Measurements from ENCODE around the gene TTC4.

TTC4 gene

DNA sequence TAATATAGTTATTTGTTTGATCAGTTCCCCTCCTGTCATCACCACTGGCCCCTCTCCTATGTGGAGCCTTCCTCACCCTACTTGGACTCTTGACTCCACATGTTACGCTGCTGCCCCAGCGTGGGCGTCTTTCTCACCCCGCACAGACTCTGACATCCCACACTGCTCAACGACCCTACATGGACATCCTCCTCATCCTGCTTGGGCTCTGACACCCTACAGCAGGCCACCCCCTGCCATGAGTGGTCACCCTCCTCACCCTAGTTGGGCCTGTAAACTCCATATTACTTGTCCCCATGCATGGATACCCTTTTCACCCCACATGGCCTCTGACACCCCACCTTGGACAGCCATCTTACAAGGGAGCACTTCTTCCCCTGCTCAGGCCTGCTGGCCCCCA lies 21.0 kb downstream of the TTC4 start:
- Histone ChIP-seq H2AFZ (ENCODE audit: low read length) (no peak overlapping the region), H3F3A (ENCODE audit: insufficient read depth, low read length) (no peaks in the 10 kb centered on the region), H3K79me2 (ENCODE audit: low read length) (no peaks in the 10 kb centered on the region), H3K27ac (ENCODE audit: low read length) (no peak overlapping the region), H3K9ac (ENCODE audit: low read length) (no peak overlapping the region), H3K27me3 (replicated peaks; ENCODE audit: insufficient read depth, low read length) (no peaks in the 10 kb centered on the region), H3K4me3 (ENCODE audit: low read length) (no peak overlapping the region), H3K36me3 (replicated peaks; ENCODE audit: insufficient read depth, low read length) (0 out of 2 replicates have a peak, but pooled peaks cover 4% of the 10 kb centered on the region), H3K9me2 (replicated peaks; ENCODE audit: insufficient read depth, low read length) (no peaks in the 10 kb centered on the region), H3K9me3 (replicated peaks; ENCODE audit: insufficient read depth, low read length) (no peaks in the 10 kb centered on the region), H3K4me2 (ENCODE audit: low read depth, low read length) (no peak overlapping the region), H4K20me1 (ENCODE audit: insufficient read depth, low read length) (no peaks in the 10 kb centered on the region), H3K4me1 (ENCODE audit: low read length) (no peaks in the 10 kb centered on the region)
- DNase-seq: no peak
- TF ChIP-seq CTCF (IDR thresholded peaks at IDR 0.05; ENCODE audit: low read length) (no peak), EZH2 (optimal IDR thresholded peaks at IDR 0.05; ENCODE audit: low read depth, low read length) (no peak), EZH2phosphoT487 (IDR thresholded peaks at IDR 0.05; ENCODE audit: low read length) (no peak)

DNA sequence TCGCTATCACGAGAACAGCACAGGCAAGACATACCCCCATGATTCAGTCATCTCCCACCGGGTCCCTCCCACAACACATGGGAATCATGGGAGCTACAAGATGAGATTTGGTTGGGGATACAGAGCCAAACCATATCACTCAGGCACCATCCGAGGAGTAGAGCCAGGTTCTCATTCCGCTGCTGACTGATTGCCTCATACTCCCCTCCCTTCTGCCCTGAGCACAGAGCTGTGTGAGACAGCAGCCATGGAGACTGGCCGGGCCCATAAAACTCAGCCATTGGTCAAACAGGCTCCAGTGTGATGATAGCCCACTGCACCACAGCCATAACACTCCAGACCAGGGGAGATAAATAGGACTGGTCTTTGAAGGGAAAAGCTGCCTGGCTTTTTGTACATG lies 22.6 kb downstream of the TTC4 start:
- no peak overlapping the region for H3K27ac ChIP-seq (ENCODE audit: low read length)
- no peaks in the 10 kb centered on the region for H3K4me1 ChIP-seq (ENCODE audit: low read length)
- no peak overlapping the region for H3K9ac ChIP-seq (ENCODE audit: low read length)
- H3K36me3 ChIP-seq (replicated peaks; ENCODE audit: insufficient read depth, low read length): 0 out of 2 replicates have a peak, but pooled peaks cover 4% of the 10 kb centered on the region
- no peaks in the 10 kb centered on the region for H4K20me1 ChIP-seq (ENCODE audit: insufficient read depth, low read length)
- no peak for DNase-seq
- no peak overlapping the region for H3K4me2 ChIP-seq (ENCODE audit: low read depth, low read length)
- no peak overlapping the region for H3K4me3 ChIP-seq (ENCODE audit: low read length)
- H3K9me2 ChIP-seq (replicated peaks; ENCODE audit: insufficient read depth, low read length): no peaks in the 10 kb centered on the region
- H3F3A ChIP-seq (ENCODE audit: insufficient read depth, low read length): no peaks in the 10 kb centered on the region
- H3K79me2 ChIP-seq (ENCODE audit: low read length): no peaks in the 10 kb centered on the region
- H3K27me3 ChIP-seq (replicated peaks; ENCODE audit: insufficient read depth, low read length): no peaks in the 10 kb centered on the region
- H2AFZ ChIP-seq (ENCODE audit: low read length): no peak overlapping the region
- no peaks in the 10 kb centered on the region for H3K9me3 ChIP-seq (replicated peaks; ENCODE audit: insufficient read depth, low read length)
- TF ChIP-seq EZH2 (optimal IDR thresholded peaks at IDR 0.05; ENCODE audit: low read depth, low read length) (no peak), EZH2phosphoT487 (IDR thresholded peaks at IDR 0.05; ENCODE audit: low read length) (no peak)

- Histone ChIP-seq H3K4me3 (ENCODE audit: low read length) (no peak overlapping the region), H3K36me3 (replicated peaks; ENCODE audit: insufficient read depth, low read length) (0 out of 2 replicates have a peak, but pooled peaks cover 4% of the 10 kb centered on the region), H3K79me2 (ENCODE audit: low read length) (no peaks in the 10 kb centered on the region), H4K20me1 (ENCODE audit: insufficient read depth, low read length) (no peaks in the 10 kb centered on the region), H3K4me1 (ENCODE audit: low read length) (no peaks in the 10 kb centered on the region), H3K27ac (ENCODE audit: low read length) (no peak overlapping the region), H3K9me3 (replicated peaks; ENCODE audit: insufficient read depth, low read length) (no peaks in the 10 kb centered on the region), H3K4me2 (ENCODE audit: low read depth, low read length) (no peak overlapping the region), H2AFZ (ENCODE audit: low read length) (no peak overlapping the region), H3K27me3 (replicated peaks; ENCODE audit: insufficient read depth, low read length) (no peaks in the 10 kb centered on the region), H3K9ac (ENCODE audit: low read length) (no peak overlapping the region), H3K9me2 (replicated peaks; ENCODE audit: insufficient read depth, low read length) (no peaks in the 10 kb centered on the region), H3F3A (ENCODE audit: insufficient read depth, low read length) (no peaks in the 10 kb centered on the region)
- no peak for TF ChIP-seq CTCF (IDR thresholded peaks at IDR 0.05; ENCODE audit: low read length)
- no peak for TF ChIP-seq EZH2 (optimal IDR thresholded peaks at IDR 0.05; ENCODE audit: low read depth, low read length)
- no peak for TF ChIP-seq EZH2phosphoT487 (IDR thresholded peaks at IDR 0.05; ENCODE audit: low read length)
- DNase-seq: no peak
Measured at GRCh38 chr1:54741531-54741930, 25.9 kb downstream of the TTC4 start.

- Histone ChIP-seq H2AFZ (ENCODE audit: low read length) (no peak overlapping the region), H3K79me2 (ENCODE audit: low read length) (no peaks in the 10 kb centered on the region), H3K4me3 (ENCODE audit: low read length) (no peak overlapping the region), H3K27me3 (replicated peaks; ENCODE audit: insufficient read depth, low read length) (no peaks in the 10 kb centered on the region), H3K27ac (ENCODE audit: low read length) (no peak overlapping the region), H4K20me1 (ENCODE audit: insufficient read depth, low read length) (no peaks in the 10 kb centered on the region), H3K9me2 (replicated peaks; ENCODE audit: insufficient read depth, low read length) (no peaks in the 10 kb centered on the region), H3K9me3 (replicated peaks; ENCODE audit: insufficient read depth, low read length) (no peaks in the 10 kb centered on the region), H3K9ac (ENCODE audit: low read length) (no peak overlapping the region), H3K36me3 (replicated peaks; ENCODE audit: insufficient read depth, low read length) (0 out of 2 replicates have a peak, but pooled peaks cover 4% of the 10 kb centered on the region), H3K4me1 (ENCODE audit: low read length) (no peaks in the 10 kb centered on the region), H3F3A (ENCODE audit: insufficient read depth, low read length) (no peaks in the 10 kb centered on the region), H3K4me2 (ENCODE audit: low read depth, low read length) (no peak overlapping the region)
- DNase-seq: no peak
- TF ChIP-seq CTCF (IDR thresholded peaks at IDR 0.05; ENCODE audit: low read length): no peak
Measured at GRCh38 chr1:54742282-54742681, 26.6 kb downstream of the TTC4 start.

All from MM.1S (cell line).